Loucy (cell line): Measurements from ENCODE around the gene ACADVL.

ENCODE experiments used
- H2AFZ ChIP-seq: fragments of 200-600 bp; sonication (generic); 2 replicates; pipeline ENCODE4 v1.6.0; 2016; ENCODE audit warnings: antibody characterized with exemption, mild to moderate bottlenecking, low read length, moderate library complexity
- H3F3A ChIP-seq: fragments of 200-600 bp; 2 replicates; pipeline ENCODE4 v1.6.0; 2016; ENCODE audit warnings: antibody characterized with exemption, low read depth, mild to moderate bottlenecking
- H3K27me3 ChIP-seq: fragments of 200-600 bp; sonication (generic); 2 replicates; pipeline ENCODE4 v1.6.1; 2014; ENCODE audit warnings: low read length, mild to moderate bottlenecking; ENCODE audit not compliant: insufficient read depth, poor library complexity, severe bottlenecking
- H3K36me3 ChIP-seq: fragments of 200-600 bp; sonication (generic); 2 replicates; pipeline ENCODE4 v1.6.1; 2016; ENCODE audit warnings: low read length; ENCODE audit not compliant: insufficient read depth
- H3K4me1 ChIP-seq: fragments of 200-600 bp; sonication (generic); 2 replicates; pipeline ENCODE4 v1.5.1; 2014; ENCODE audit warnings: low read length, mild to moderate bottlenecking; ENCODE audit not compliant: insufficient read depth, poor library complexity, severe bottlenecking
- H3K4me2 ChIP-seq: fragments of 200-600 bp; sonication (generic); 2 replicates; pipeline ENCODE4 v1.6.0; 2014; ENCODE audit warnings: antibody characterized with exemption, low read length, low read depth, mild to moderate bottlenecking; ENCODE audit not compliant: poor library complexity, severe bottlenecking
- H3K4me3 ChIP-seq: fragments of 200-600 bp; sonication (generic); 2 replicates; pipeline ENCODE4 v1.5.1; 2014; ENCODE audit warnings: low read length, mild to moderate bottlenecking, mixed read lengths; ENCODE audit not compliant: poor library complexity, severe bottlenecking
- H3K79me2 ChIP-seq: fragments of 200-600 bp; sonication (generic); 2 replicates; pipeline ENCODE4 v1.6.1; 2014; ENCODE audit warnings: low read length; ENCODE audit not compliant: insufficient read depth
- H3K9ac ChIP-seq: fragments of 200-600 bp; sonication (generic); 2 replicates; pipeline ENCODE4 v1.6.0; 2014; ENCODE audit warnings: mild to moderate bottlenecking, low read depth, low read length, moderate library complexity; ENCODE audit not compliant: poor library complexity, severe bottlenecking
- H3K9me2 ChIP-seq: fragments of 200-600 bp; sonication (generic); replicated peaks from 2 replicates; pipeline ENCODE4 v1.6.1; 2016; ENCODE audit warnings: low read depth, low read length, mixed read lengths
- H3K9me3 ChIP-seq: fragments of 200-600 bp; sonication (generic); 2 replicates; pipeline ENCODE4 v1.6.1; 2014; ENCODE audit warnings: mild to moderate bottlenecking, antibody characterized with exemption, low read length, low read depth; ENCODE audit not compliant: insufficient read depth
- H4K20me1 ChIP-seq: fragments of 200-600 bp; sonication (generic); 2 replicates; pipeline ENCODE4 v1.6.0; 2014; ENCODE audit warnings: antibody characterized with exemption, low read length, mild to moderate bottlenecking; ENCODE audit not compliant: insufficient read depth, poor library complexity, severe bottlenecking
- CTCF ChIP-seq: fragments of 200-600 bp; sonication (generic); conservative IDR thresholded peaks from 2 replicates; pipeline ENCODE4 v1.5.1; 2014; ENCODE audit warnings: mild to moderate bottlenecking, antibody characterized with exemption, low read length
- EZH2phosphoT487 ChIP-seq: fragments of 200-600 bp; IDR thresholded peaks from 2 replicates; pipeline ENCODE4 v1.6.1; 2018; ENCODE audit warnings: antibody characterized with exemption, mild to moderate bottlenecking, moderate library complexity, borderline replicate concordance

ACADVL gene

GRCh38 chr17:7251661-7252175, 32.0 kb downstream of the ACADVL start, which contains the start of gene CTDNEP1:
CTDNEP1 (minus strand) TSS chr17:7251734; CDS start chr17:7251296, 438 bp downstream.
- no peaks in the 10 kb centered on the region for H3F3A ChIP-seq
- H3K4me1 ChIP-seq = peaks cover 37% of the 10 kb centered on the region
- H3K27me3 ChIP-seq = no peaks in the 10 kb centered on the region
- H3K4me2 ChIP-seq = peak within 1 kb of the TSS; percentile 99
- peaks cover 72% of the 10 kb centered on the region for H3K79me2 ChIP-seq
- peak within 1 kb of the TSS; percentile 87 for H3K9ac ChIP-seq
- H3K9me2 ChIP-seq = no peaks in the 10 kb centered on the region
- TF ChIP-seq EZH2phosphoT487 (no peak), CTCF (no peak)
- peak within 1 kb of the TSS; percentile 94 for H2AFZ ChIP-seq
- peaks cover 11% of the 10 kb centered on the region; the same call in 1 of the 2 replicates for H3K36me3 ChIP-seq
- H4K20me1 ChIP-seq = peaks cover 40% of the 10 kb centered on the region
- peak within 1 kb of the TSS; percentile 84 for H3K4me3 ChIP-seq
- H3K9me3 ChIP-seq = no peaks in the 10 kb centered on the region

GRCh38 chr17:7252176-7253043, 32.7 kb downstream of the ACADVL start, which contains the start of gene ELP5:
ELP5 (plus strand) TSS chr17:7252215; CDS start chr17:7252551, 336 bp downstream.
- Histone ChIP-seq H3K4me3 (peak within 1 kb of the TSS; percentile 84), H3K9me3 (no peaks in the 10 kb centered on the region), H3K9me2 (no peaks in the 10 kb centered on the region), H3K4me2 (peak within 1 kb of the TSS; percentile 99), H3K4me1 (peaks cover 37% of the 10 kb centered on the region), H2AFZ (peak within 1 kb of the TSS; percentile 94), H3F3A (no peaks in the 10 kb centered on the region), H3K27me3 (no peaks in the 10 kb centered on the region), H3K9ac (peak within 1 kb of the TSS; percentile 87), H4K20me1 (peaks cover 39% of the 10 kb centered on the region), H3K36me3 (peaks cover 18% of the 10 kb centered on the region; the same call in 1 of the 2 replicates), H3K79me2 (peaks cover 65% of the 10 kb centered on the region)
- TF ChIP-seq CTCF = peak; percentile 41
- TF ChIP-seq EZH2phosphoT487 = no peak

GRCh38 chr17:7253082-7253481, 33.3 kb downstream of the ACADVL start:
- peak overlapping the region; percentile 87 for H3K9ac ChIP-seq
- peaks cover 18% of the 10 kb centered on the region; the same call in 1 of the 2 replicates for H3K36me3 ChIP-seq
- peaks cover 58% of the 10 kb centered on the region for H3K79me2 ChIP-seq
- no peaks in the 10 kb centered on the region for H3K27me3 ChIP-seq
- H3K4me2 ChIP-seq = peak overlapping the region; percentile 87
- no peaks in the 10 kb centered on the region for H3K9me2 ChIP-seq
- no peaks in the 10 kb centered on the region for H3K9me3 ChIP-seq
- no peak for TF ChIP-seq EZH2phosphoT487
- TF ChIP-seq CTCF = no peak
- peak overlapping the region; percentile 84 for H3K4me3 ChIP-seq
- peaks cover 35% of the 10 kb centered on the region for H4K20me1 ChIP-seq
- H2AFZ ChIP-seq = no peak overlapping the region
- no peaks in the 10 kb centered on the region for H3F3A ChIP-seq
- peaks cover 37% of the 10 kb centered on the region for H3K4me1 ChIP-seq
